Activated T-cell treated with anti-CD3 and anti-CD28 coated beads, Interleukin-2, amount 50 U/mL, for 1 hour (primary cell): ENCODE results near the gene GALR3.

ENCODE experiments used
- DNase-seq: peaks from one replicate; pipeline ENCODE4 v3.0.0-alpha.2; 2020

Gene GALR3

GRCh38 chr22:37803639-37804351, 19.4 kb upstream of the GALR3 start:
- no peak for DNase-seq

DNA sequence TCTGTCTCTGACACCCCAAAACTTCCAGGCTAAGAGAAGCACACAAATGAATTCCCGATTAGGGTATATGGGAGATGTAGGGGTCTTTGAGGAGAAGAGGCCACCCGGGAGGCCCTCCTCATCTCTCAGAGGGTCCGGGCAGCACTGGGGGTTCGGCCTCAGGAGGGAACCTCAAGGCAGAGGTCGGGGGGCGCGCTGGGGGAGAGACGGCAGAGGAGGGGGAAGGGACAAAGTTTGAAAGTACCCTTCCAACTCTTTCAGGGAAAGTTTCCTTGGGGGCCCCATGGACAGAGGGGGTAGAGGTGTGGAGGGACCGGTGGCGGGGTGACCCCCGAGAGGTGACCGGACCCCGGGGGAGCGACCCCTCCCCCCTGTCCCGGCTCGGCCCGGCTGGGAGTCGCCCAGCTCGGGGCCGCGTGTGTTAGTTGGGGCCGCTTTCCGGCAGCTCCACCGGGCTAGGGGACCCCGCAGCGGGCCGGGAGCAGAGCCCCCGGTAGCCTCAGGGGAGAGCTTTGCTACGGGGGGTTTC, 18.8 kb upstream of the GALR3 start:
- no peak for DNase-seq

DNA sequence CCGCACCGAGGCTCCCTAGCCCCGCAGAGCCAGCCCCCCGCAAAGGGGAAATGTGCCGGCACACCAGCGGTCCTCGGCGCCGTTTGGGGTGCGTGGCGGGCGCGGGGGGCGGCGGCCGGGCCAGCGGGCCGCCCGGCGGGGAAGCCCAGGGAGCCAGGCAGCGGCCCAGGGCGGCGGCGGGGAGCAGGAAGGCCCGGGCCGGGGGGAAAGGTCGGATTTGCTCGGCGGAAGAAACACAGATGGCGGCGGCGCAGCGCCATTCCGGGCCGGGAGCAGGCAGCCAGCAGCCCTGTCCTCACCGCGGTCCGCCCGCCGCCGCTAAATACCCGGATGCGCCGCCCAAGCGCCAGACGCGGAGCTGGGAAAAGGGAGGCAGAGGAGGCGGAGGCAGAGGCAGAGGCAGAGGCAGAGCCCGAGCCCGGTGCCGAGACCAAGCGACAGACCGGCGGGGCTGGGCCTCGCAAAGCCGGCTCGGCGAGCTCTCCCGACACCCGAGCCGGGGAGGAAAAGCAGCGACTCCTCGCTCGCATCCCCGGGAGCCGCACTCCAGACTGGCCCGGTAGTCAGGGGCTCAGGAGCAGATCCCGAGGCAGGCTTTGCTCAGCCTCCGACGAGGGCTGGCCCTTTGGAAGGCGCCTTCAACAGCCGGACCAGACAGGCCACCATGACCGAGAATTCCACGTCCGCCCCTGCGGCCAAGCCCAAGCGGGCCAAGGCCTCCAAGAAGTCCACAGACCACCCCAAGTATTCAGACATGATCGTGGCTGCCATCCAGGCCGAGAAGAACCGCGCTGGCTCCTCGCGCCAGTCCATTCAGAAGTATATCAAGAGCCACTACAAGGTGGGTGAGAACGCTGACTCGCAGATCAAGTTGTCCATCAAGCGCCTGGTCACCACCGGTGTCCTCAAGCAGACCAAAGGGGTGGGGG, 18.0 kb upstream of the GALR3 start:
- peak; percentile 71 for DNase-seq

DNA sequence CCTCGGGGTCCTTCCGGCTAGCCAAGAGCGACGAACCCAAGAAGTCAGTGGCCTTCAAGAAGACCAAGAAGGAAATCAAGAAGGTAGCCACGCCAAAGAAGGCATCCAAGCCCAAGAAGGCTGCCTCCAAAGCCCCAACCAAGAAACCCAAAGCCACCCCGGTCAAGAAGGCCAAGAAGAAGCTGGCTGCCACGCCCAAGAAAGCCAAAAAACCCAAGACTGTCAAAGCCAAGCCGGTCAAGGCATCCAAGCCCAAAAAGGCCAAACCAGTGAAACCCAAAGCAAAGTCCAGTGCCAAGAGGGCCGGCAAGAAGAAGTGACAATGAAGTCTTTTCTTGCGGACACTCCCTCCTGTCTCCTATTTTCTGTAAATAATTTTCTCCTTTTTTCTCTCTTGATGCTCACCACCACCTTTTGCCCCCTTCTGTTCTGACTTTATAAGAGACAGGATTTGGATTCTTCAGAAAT, 17.3 kb upstream of the GALR3 start:
- DNase-seq: no peak

DNA sequence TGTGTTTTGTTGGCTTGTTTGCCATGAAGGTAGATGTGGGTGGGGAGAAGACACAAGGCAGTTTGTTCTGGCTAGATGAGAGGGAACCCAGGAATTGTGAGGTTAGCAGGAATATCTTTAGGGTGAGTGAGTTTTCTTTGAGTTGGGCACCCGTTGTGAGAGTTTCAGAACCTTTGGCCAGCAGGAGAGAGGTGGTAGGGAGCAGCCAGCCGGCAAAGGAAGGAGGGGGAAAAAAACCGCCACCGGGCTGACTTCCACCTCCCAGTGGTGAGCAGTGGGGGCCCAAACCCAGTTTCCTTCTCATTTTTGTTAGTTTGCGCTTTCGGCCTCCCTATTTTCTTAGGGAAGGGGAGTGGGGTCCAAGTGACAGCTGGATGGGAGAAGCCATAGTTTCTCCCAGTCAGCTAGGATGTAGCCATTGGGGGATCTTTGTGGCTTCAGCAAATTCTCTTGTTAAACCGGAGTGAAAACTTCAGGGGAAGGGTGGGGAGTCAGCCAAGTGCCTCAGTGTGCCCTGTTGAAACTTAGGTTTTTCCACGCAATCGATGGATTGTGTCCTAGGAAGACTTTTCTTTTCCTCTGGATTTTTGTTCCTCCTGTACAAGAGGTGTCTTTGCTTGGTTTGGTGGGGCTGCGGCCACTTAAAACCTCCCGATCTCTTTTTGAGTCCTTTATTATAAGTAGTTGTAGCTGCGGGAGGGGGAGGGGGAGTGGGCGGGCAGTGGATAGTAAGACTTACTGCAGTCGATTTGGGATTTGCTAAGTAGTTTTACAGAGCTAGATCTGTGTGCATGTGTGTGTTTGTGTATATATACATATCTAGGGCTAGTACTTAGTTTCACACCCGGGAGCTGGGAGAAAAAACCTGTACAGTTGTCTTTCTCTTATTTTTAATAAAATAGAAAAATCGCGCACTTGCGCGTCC, 16.5 kb upstream of the GALR3 start:
- DNase-seq: no peak

- DNase-seq: peak; percentile 81
Observed at GRCh38 chr22:37807410-37808293, 15.5 kb upstream of the GALR3 start, which contains the start of gene GCAT. GCAT (plus strand) TSS chr22:37807934; CDS start chr22:37807968, 34 bp downstream.

DNA sequence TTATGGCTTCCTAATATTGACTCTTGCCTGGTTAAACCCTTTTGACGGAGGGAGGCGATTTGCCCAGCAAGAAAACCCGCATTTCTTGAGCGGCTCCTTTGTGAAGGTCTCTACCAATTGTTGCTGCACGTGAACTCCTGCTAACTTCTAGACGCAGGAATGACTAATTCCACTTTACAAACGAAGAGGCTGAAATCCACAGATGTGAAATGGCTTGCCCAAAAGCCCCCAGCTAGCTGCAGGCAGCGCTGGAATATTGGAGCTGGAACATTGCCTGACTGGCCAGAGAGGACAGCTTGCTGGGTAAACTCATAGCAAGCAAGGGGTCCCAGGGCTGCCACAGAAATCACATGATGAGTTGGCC, 14.9 kb upstream of the GALR3 start:
- no peak for DNase-seq

- DNase-seq: no peak
Observed at GRCh38 chr22:37809672-37810333, 13.4 kb upstream of the GALR3 start.

GRCh38 chr22:37811867-37812266, 11.3 kb upstream of the GALR3 start:
- DNase-seq: no peak

- DNase-seq: no peak
Observed at GRCh38 chr22:37812869-37813678, 10.1 kb upstream of the GALR3 start.

GRCh38 chr22:37815593-37815992, 7.6 kb upstream of the GALR3 start:
- DNase-seq: no peak

- no peak for DNase-seq
Observed at GRCh38 chr22:37816543-37817180, 6.5 kb upstream of the GALR3 start.

GRCh38 chr22:37817705-37818408, 5.3 kb upstream of the GALR3 start:
- DNase-seq: peak; percentile 87

- peak; percentile 70 for DNase-seq
Observed at GRCh38 chr22:37818409-37819104, 4.6 kb upstream of the GALR3 start.

DNA sequence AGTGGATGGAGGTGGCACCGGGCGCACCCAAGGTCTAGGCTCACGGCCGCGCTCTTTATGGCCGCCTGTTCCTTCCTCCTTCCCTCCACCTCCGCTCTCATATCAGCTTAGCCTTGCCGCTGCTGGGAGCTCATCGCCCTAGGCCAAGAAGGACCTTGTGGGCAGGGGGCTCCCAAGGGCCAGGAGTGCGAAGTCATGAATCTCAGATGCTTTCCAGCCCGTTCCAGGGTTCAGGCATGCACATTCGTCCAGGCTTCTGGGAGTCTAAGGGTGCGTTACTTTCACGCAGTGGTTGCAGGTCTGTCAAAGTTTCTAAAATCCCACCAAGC, 4.1 kb upstream of the GALR3 start:
- DNase-seq: no peak

GRCh38 chr22:37820350-37820749, 2.8 kb upstream of the GALR3 start:
- no peak for DNase-seq

DNA sequence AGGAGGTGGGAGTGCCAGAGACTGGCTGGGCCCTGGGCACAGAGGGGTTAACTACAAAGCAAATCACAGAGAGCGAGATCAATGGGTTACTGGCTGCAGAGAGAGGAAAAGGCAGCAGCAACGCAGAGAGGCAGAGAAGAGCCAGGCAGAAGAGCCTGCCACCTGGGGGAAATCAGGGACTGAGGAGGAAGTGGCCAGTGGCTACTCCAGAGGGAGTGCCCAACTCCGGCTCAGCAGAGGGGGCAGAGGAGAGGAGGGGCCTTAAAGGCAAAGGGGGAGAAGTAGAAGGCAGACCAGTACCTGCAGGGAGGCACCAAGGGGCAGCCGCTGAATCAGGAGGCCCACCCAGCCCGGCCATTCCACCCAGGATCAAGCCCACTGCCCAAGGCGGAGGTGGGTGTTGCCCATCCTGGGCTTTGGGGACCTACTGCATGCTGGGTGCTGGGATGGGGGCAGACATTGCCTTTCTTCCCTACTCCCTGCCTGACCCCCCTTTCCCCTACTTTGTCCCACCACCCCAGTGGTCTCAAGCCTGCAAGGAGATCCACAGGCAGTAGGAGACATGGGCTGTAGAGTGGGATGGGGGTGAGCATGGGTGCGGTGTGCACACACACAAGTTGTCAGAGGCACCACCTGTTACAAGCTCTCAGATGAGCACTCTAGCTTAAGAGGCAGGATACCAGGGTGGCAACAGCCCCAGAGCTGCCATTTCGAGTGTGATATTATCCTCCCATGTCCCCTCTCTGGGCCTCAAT, 926 bp upstream of the GALR3 start:
- no peak for DNase-seq
